ENCODE data around the gene FOLR2.

GRCh38 chr11:72230764-72231365, 14.3 kb downstream of the FOLR2 start:
- TF ChIP-seq CTCF (IDR thresholded peaks at IDR 0.05; ENCODE audit: low read length) (no peak), EZH2phosphoT487 (IDR thresholded peaks at IDR 0.05; ENCODE audit: low read length) (no peak)

Data from MM.1S (cell line).